IMR-90 (cell line): Measurements from ENCODE around the gene CCDC136.

ENCODE experiments used
- BHLHE40 ChIP-seq: fragments of 150-350 bp; IDR thresholded peaks from 2 replicates; pipeline ENCODE4 v1.6.1; 2016; ENCODE audit warnings: mild to moderate bottlenecking, low read depth, low read length
- RCOR1 ChIP-seq: IDR thresholded peaks from 2 replicates; pipeline ENCODE4 v1.6.1; 2012; ENCODE audit warnings: mild to moderate bottlenecking, low read length, improper control_type of control experiment; ENCODE audit not compliant: insufficient replicate concordance
- TF ChIP-seq, protein P1 (sequence below): fragments of 150-350 bp; IDR thresholded peaks from 2 replicates; pipeline ENCODE4 v1.6.1; 2017; ENCODE audit warnings: mild to moderate bottlenecking, antibody characterized with exemption, low read length, low read depth
- TF ChIP-seq, protein P2 (sequence below): conservative IDR thresholded peaks from 2 replicates; pipeline ENCODE4 v1.5.1; 2012; ENCODE audit warnings: mild to moderate bottlenecking, low read depth, low read length, improper control_type of control experiment

DNA sequence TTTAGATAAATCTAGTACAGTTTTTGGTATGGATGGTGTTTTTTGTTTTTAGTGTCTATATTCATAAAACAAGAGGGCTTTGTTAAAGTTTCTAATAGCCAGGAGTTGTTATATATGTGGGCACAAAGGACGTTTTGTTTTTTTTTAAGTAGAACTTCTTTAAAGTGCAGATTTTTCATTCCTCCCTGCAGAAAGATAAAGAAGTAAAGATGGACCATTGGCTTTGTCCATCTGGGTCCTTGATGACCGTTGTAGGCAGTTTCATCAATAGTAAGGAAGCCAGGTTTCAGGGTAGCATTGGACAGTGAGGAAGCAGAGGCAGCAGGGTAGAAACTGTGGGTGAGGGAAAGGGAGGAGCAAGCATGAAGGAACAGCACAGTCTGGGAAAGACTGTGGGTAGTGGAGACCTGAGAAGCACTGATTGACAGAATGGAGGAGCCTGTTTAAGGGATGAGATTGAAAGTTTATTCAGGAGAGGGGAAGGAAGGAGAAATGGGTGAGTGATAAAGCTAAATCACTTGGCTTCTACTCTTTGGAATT is 47.3 kb upstream of the CCDC136 start:
- TF ChIP-seq, protein P1, sequence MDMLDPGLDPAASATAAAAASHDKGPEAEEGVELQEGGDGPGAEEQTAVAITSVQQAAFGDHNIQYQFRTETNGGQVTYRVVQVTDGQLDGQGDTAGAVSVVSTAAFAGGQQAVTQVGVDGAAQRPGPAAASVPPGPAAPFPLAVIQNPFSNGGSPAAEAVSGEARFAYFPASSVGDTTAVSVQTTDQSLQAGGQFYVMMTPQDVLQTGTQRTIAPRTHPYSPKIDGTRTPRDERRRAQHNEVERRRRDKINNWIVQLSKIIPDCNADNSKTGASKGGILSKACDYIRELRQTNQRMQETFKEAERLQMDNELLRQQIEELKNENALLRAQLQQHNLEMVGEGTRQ: no peak
- TF ChIP-seq RCOR1 (no peak), BHLHE40 (no peak)
- TF ChIP-seq, protein P2, sequence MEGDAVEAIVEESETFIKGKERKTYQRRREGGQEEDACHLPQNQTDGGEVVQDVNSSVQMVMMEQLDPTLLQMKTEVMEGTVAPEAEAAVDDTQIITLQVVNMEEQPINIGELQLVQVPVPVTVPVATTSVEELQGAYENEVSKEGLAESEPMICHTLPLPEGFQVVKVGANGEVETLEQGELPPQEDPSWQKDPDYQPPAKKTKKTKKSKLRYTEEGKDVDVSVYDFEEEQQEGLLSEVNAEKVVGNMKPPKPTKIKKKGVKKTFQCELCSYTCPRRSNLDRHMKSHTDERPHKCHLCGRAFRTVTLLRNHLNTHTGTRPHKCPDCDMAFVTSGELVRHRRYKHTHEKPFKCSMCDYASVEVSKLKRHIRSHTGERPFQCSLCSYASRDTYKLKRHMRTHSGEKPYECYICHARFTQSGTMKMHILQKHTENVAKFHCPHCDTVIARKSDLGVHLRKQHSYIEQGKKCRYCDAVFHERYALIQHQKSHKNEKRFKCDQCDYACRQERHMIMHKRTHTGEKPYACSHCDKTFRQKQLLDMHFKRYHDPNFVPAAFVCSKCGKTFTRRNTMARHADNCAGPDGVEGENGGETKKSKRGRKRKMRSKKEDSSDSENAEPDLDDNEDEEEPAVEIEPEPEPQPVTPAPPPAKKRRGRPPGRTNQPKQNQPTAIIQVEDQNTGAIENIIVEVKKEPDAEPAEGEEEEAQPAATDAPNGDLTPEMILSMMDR: no peak
